ENCODE results near the gene PTP4A2.

The PTP4A2 gene

DNA sequence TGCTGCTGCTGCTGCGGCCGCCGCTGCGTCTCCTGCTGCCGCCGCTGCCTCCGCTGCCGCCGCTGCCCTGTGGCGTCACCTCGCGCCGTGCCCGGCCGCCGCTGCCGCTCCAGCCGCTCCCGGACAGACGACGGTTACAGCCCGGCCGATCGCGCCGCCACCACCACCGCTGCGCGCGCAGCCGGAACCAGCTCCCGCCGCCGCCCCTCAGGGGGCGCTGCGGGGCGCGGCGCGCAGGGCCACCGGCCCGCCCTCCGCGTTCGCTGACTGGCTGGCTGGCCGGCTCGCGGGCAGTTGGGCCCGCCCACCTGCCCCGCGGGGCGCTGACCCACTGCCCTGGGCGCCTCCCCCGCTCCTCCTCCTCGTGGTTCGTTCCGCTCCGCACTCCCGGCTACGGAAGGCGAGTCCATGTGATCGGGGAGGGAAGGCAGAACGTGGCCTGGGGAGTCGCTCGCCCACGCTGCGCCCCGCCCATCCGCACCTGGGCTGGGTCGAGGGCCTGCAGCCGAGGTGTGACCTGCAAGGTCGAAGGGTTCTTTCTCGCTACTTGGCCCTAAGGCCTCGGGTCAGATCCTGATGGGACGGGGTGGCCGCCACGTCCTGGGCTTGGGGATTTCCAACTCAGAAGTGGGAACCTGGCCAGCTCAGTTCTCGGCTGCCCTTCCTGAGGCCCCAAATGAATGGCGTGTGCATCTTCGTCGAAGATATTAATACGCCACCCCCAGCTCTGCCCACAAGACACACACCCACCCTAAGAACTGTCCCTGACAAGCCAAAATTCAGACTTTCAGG lies at the start of gene PTP4A2:
TSS of gene PTP4A2 (minus strand) at position 185 of the 792 bp plus-strand sequence. CDS start 19,303 bp downstream, outside the sequence.
- peak; percentile 92 for DNase-seq (ENCODE audit: insufficient read length, low spot score)
- TF ChIP-seq, protein P1, sequence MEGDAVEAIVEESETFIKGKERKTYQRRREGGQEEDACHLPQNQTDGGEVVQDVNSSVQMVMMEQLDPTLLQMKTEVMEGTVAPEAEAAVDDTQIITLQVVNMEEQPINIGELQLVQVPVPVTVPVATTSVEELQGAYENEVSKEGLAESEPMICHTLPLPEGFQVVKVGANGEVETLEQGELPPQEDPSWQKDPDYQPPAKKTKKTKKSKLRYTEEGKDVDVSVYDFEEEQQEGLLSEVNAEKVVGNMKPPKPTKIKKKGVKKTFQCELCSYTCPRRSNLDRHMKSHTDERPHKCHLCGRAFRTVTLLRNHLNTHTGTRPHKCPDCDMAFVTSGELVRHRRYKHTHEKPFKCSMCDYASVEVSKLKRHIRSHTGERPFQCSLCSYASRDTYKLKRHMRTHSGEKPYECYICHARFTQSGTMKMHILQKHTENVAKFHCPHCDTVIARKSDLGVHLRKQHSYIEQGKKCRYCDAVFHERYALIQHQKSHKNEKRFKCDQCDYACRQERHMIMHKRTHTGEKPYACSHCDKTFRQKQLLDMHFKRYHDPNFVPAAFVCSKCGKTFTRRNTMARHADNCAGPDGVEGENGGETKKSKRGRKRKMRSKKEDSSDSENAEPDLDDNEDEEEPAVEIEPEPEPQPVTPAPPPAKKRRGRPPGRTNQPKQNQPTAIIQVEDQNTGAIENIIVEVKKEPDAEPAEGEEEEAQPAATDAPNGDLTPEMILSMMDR (IDR thresholded peaks at IDR 0.05; ENCODE audit: insufficient read depth, missing control alignments), result peak; percentile 45
- no peak for FAIRE-seq

DNA sequence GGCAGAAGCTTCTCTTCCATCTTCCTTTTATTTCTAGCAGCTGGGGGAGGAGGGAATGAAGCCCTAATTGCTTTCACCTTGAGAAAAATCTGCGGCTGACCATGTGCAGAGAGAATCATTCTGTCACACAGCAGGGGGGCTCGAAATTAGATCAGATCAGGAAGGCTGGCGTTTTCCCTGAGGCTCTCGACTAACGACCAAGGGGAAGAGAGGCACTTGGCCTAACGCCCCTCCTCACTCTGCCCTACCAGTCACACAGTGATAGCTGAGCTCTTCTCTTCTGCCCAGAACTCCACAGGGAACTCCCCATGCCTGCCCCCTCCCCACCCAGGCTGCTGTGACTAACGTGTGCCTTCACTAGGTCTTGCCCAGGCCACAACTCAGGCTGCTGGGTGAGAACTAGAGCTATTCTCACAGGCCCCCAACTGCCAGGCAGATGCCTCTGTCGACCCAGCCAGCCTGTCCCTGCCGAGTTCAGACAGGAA lies 49.0 kb upstream of the PTP4A2 start:
- FAIRE-seq, result no peak
- TF ChIP-seq, protein P1 (IDR thresholded peaks at IDR 0.05; ENCODE audit: insufficient read depth, missing control alignments), result no peak
- DNase-seq (ENCODE audit: insufficient read length, low spot score), result no peak

GRCh38 chr1:31985430-31985829 lies 47.3 kb upstream of the PTP4A2 start:
- TF ChIP-seq, protein P1 (IDR thresholded peaks at IDR 0.05; ENCODE audit: insufficient read depth, missing control alignments), result no peak
- DNase-seq (ENCODE audit: insufficient read length, low spot score), result no peak
- FAIRE-seq, result no peak

DNA sequence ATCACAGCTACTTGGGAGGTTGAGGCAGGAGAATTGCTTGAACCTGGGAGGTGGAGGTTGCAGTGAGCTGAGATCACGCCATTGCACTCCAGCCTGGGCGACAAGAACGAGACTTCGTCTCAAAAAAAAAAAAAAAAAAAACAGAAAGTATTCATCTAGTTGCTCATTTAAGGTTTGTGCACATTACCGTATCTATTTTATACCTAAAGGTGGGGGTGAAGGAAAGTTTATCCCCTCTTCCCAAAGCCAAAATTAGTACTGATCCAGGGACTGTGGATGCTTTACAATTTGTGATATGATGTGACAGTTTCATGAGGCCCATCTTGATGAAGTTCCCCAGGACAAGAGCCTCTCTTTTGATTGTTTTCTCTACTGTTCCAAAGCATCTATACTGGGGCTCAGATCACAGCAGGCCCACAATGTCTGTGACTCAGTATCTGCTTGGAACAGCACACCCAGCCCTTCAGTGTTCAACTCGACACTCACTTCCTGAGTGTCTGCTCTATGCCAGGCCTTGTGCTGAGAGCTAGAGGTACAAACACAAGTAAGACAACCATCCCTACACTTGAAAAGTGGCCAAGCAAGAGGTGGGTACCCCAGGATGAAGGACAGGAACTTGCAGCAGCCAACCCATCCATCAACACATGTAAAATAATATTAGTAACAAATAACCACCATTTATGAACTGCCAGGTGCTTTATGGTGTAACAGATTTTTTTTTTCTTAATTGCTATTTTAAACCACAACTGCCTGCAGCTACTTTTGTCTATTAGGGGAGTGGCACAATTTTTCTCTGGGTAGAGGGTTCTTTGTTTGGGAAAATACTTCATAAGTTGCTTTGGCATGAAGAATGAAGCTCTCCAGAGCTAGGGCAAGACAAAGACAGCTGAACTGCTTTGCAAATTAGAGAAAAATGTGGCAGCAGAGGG lies 46.5 kb upstream of the PTP4A2 start:
- no peak for FAIRE-seq
- TF ChIP-seq, protein P1 (IDR thresholded peaks at IDR 0.05; ENCODE audit: insufficient read depth, missing control alignments), result no peak
- no peak for DNase-seq (ENCODE audit: insufficient read length, low spot score)

- FAIRE-seq (no peak), DNase-seq (ENCODE audit: insufficient read length, low spot score) (peak; percentile 31)
- TF ChIP-seq, protein P1 (IDR thresholded peaks at IDR 0.05; ENCODE audit: insufficient read depth, missing control alignments), result no peak
Observed at GRCh38 chr1:31981972-31982371, 43.8 kb upstream of the PTP4A2 start.

DNA sequence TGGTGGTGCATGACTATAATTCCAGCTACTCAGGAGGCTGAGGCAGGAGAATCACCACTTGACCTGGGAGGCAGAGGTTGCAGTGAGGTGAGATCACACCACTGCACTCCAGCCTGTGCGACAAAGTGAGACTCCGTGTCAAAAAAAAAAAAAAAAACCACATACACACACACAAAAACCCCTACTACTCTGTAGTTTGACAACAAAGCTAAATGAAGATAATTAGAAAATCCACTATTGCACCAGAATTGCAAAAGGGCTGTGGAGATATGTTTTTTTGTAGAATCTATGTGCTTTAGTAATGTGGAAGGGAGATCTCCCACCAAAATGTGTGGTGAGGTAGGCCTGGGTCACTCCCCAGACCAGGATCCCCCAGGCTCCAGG lies 43.3 kb upstream of the PTP4A2 start:
- DNase-seq (ENCODE audit: insufficient read length, low spot score) (no peak), FAIRE-seq (no peak)
- TF ChIP-seq, protein P1 (IDR thresholded peaks at IDR 0.05; ENCODE audit: insufficient read depth, missing control alignments), result no peak
